ENCODE data around the gene SLC25A43. TPM values are rescaled to one million over a fixed set of nuclear protein-coding genes. Genes with fewer than 3 reads are reported as not detected.

Gene SLC25A43
- total and polyA plus RNA-seq, 2 of the 8 experiments (the other 6 are each of a cell fraction or from before 2014, with no cell fraction given), result 3.1 to 5.8 TPM

- Histone ChIP-seq H4K20me1 (replicated peaks in 1 of 2; ENCODE audit: control insufficient read depth in 1 of 2, insufficient read depth in 2 of 2, low read length in 2 of 2) (no peaks in the 10 kb centered on the region), H3K36me3 (ENCODE audit: control insufficient read depth in 2 of 4, insufficient read depth in 4 of 4, low read length in 3 of 4) (no peaks in the 10 kb centered on the region), H4K5ac (ENCODE audit: insufficient read length, low read depth, low read length) (no peak overlapping the region), H3K23me2 (ENCODE audit: low read depth, low read length) (no peaks in the 10 kb centered on the region), H3K79me2 (ENCODE audit: control insufficient read depth in 1 of 2, insufficient read depth in 2 of 2, low read length in 2 of 2) (no peaks in the 10 kb centered on the region), H2AFZ (ENCODE audit: low read length) (no peak overlapping the region), H3K9me3 (ENCODE audit: insufficient read depth in 2 of 2, low read depth in 1 of 2, low read length in 1 of 2) (no peaks in the 10 kb centered on the region; a peak in 1 of 4 replicates), H4K91ac (replicated peaks; ENCODE audit: insufficient read length, low read length) (no peak overlapping the region), H2BK12ac (ENCODE audit: low read depth, low read length) (no peak overlapping the region), H3K27me3 (replicated peaks in 1 of 4; ENCODE audit: control insufficient read depth in 3 of 4, extremely low read depth in 1 of 4, insufficient read depth in 3 of 4, low read length in 3 of 4) (no peaks in the 10 kb centered on the region), H3K27ac (ENCODE audit: low read depth, low read length) (no peak overlapping the region), H2AK5ac (ENCODE audit: low read depth, low read length) (no peak overlapping the region), H2BK20ac (ENCODE audit: low read length) (no peak overlapping the region), H3K4me3 (ENCODE audit: extremely low read depth in 1 of 4, insufficient read depth in 2 of 4, low read depth in 3 of 4, low read length in 4 of 4) (no peak overlapping the region), H2BK120ac (replicated peaks; ENCODE audit: low read depth, low read length) (no peak overlapping the region), H3K4me2 (ENCODE audit: insufficient read depth in 1 of 2, low read depth in 2 of 2, low read length in 2 of 2) (no peak overlapping the region), H3K18ac (ENCODE audit: extremely low read depth, low read length) (no peak overlapping the region), H2BK15ac (ENCODE audit: low read length) (no peak overlapping the region), H3K23ac (ENCODE audit: insufficient read length) (no peak overlapping the region), H3K56ac (replicated peaks; ENCODE audit: insufficient read length, low read depth, low read length) (no peak overlapping the region), H3K4me1 (replicated peaks in 1 of 4; ENCODE audit: control insufficient read depth in 3 of 4, insufficient read depth in 4 of 4, low read length in 3 of 4) (peaks cover 0 to 3% (median 0%) of the 10 kb centered on the region in 4 experiments; a peak in 3 of 7 replicates), H4K8ac (ENCODE audit: extremely low read depth, insufficient read depth, low read length) (no peak overlapping the region), H2BK5ac (ENCODE audit: low read depth, low read length) (no peak overlapping the region), H3K79me1 (ENCODE audit: low read depth, low read length) (no peaks in the 10 kb centered on the region), H3K14ac (ENCODE audit: insufficient read length) (no peak overlapping the region), H3K4ac (replicated peaks; ENCODE audit: insufficient read length, low read depth, low read length) (no peak overlapping the region), H3K9ac (replicated peaks in 1 of 4; ENCODE audit: extremely low read depth in 1 of 4, low read depth in 3 of 4, low read length in 3 of 4) (no peak overlapping the region)
- FAIRE-seq (no peak), DNase-seq (ENCODE audit: low read depth in 1 of 2, low spot score in 2 of 2) (no peak)
- POLR2A ChIA-PET (ENCODE audit: partially characterized antibody), result no interaction called here
- WGBS, 2 experiments (ENCODE audit: extremely low coverage in 1 of 2, insufficient coverage in 1 of 2, insufficient read length in 1 of 2, insufficient replicate concordance in 2 of 2, low coverage in 1 of 2, low lambda C conversion rate in 2 of 2, missing lambda C conversion rate in 1 of 2), result 76% methylated on average over 3 of the region's 14 CpGs; no CpG with 5 or more reads in 1 of the 2 experiments
- CTCF ChIA-PET (ENCODE audit: partially characterized antibody), result no interaction called here
- no peak for TF ChIP-seq TBP (IDR thresholded peaks at IDR 0.05; ENCODE audit: low read depth, low read length)
- TF ChIP-seq TAF1 (IDR thresholded peaks at IDR 0.05; ENCODE audit: low read depth, low read length), result no peak
- no peak for TF ChIP-seq FOSL1 (IDR thresholded peaks at IDR 0.05; ENCODE audit: insufficient read depth, low read depth, low read length)
- no peak for TF ChIP-seq HDAC2 (IDR thresholded peaks at IDR 0.05; ENCODE audit: borderline replicate concordance in 1 of 2, low read depth in 2 of 2, low read length in 2 of 2)
- no peak for TF ChIP-seq HDAC6 (IDR thresholded peaks at IDR 0.05; ENCODE audit: low read depth, low read length)
- no peak for TF ChIP-seq RAD21 (IDR thresholded peaks at IDR 0.05 in 1 of 2, conservative IDR thresholded peaks at IDR 0.05 in 1 of 2; ENCODE audit: low read depth in 2 of 2, low read length in 2 of 2)
- TF ChIP-seq JUND (IDR thresholded peaks at IDR 0.05; ENCODE audit: low read length), result no peak
- TF ChIP-seq RFX5 (IDR thresholded peaks at IDR 0.05; ENCODE audit: borderline replicate concordance, low read depth, low read length), result no peak
- TF ChIP-seq EGR1 (IDR thresholded peaks at IDR 0.05; ENCODE audit: borderline replicate concordance, low read depth, low read length), result no peak
- TF ChIP-seq USF2 (IDR thresholded peaks at IDR 0.05; ENCODE audit: low read length), result no peak
- TF ChIP-seq KDM4A (IDR thresholded peaks at IDR 0.05; ENCODE audit: low read depth, low read length, severe bottlenecking), result no peak
- TF ChIP-seq E2F6 (IDR thresholded peaks at IDR 0.05), result no peak
- TF ChIP-seq SIRT6 (IDR thresholded peaks at IDR 0.05; ENCODE audit: low read length), result no peak
These were observed 24.5 kb downstream of the SLC25A43 start for GRCh38 chrX:119423631-119424030.
